ENCODE data around the gene ARHGAP26.

ARHGAP26 gene

GRCh38 chr5:143045062-143045461 lies 274.9 kb downstream of the ARHGAP26 start:
- no peak for DNase-seq (ENCODE audit: low read depth)

GRCh38 chr5:143046314-143046713 lies 276.1 kb downstream of the ARHGAP26 start:
- DNase-seq (ENCODE audit: low read depth): no peak

GRCh38 chr5:143047091-143047490 lies 276.9 kb downstream of the ARHGAP26 start:
- DNase-seq (ENCODE audit: low read depth): no peak

GRCh38 chr5:143050183-143050582 lies 280.0 kb downstream of the ARHGAP26 start:
- no peak for DNase-seq (ENCODE audit: low read depth)

GRCh38 chr5:143051244-143052058 lies 281.3 kb downstream of the ARHGAP26 start:
- no peak for DNase-seq (ENCODE audit: low read depth)

- DNase-seq (ENCODE audit: low read depth): no peak
Measured at GRCh38 chr5:143052967-143053682, 282.9 kb downstream of the ARHGAP26 start.

- no peak for DNase-seq (ENCODE audit: low read depth)
Measured at GRCh38 chr5:143053780-143054179, 283.6 kb downstream of the ARHGAP26 start.

GRCh38 chr5:143054480-143054941 lies 284.3 kb downstream of the ARHGAP26 start:
- DNase-seq (ENCODE audit: low read depth): no peak

GRCh38 chr5:143055596-143056338 lies 285.6 kb downstream of the ARHGAP26 start:
- no peak for DNase-seq (ENCODE audit: low read depth)

- DNase-seq (ENCODE audit: low read depth): no peak
Measured at GRCh38 chr5:143056339-143056704, 286.1 kb downstream of the ARHGAP26 start.

- DNase-seq (ENCODE audit: low read depth): no peak
Measured at GRCh38 chr5:143056792-143057579, 286.8 kb downstream of the ARHGAP26 start.

- DNase-seq (ENCODE audit: low read depth): no peak
Measured at GRCh38 chr5:143057580-143057999, 287.4 kb downstream of the ARHGAP26 start.

- DNase-seq (ENCODE audit: low read depth): no peak
Measured at GRCh38 chr5:143059355-143059754, 289.2 kb downstream of the ARHGAP26 start.

- DNase-seq (ENCODE audit: low read depth): no peak
Measured at GRCh38 chr5:143059976-143060765, 290.0 kb downstream of the ARHGAP26 start.

GRCh38 chr5:143061161-143061945 lies 291.2 kb downstream of the ARHGAP26 start:
- no peak for DNase-seq (ENCODE audit: low read depth)

- no peak for DNase-seq (ENCODE audit: low read depth)
Measured at GRCh38 chr5:143062379-143062778, 292.2 kb downstream of the ARHGAP26 start.

- DNase-seq (ENCODE audit: low read depth): no peak
Measured at GRCh38 chr5:143063175-143063970, 293.2 kb downstream of the ARHGAP26 start.

- no peak for DNase-seq (ENCODE audit: low read depth)
Measured at GRCh38 chr5:143064218-143064641, 294.1 kb downstream of the ARHGAP26 start.

GRCh38 chr5:143064676-143065075 lies 294.5 kb downstream of the ARHGAP26 start:
- no peak for DNase-seq (ENCODE audit: low read depth)
